WTC11 (cell line): ENCODE measurements around the gene ANK2. TPM values are rescaled to one million over a fixed set of nuclear protein-coding genes. Genes with fewer than 3 reads are reported as not detected.
A peak's percentile ranks its signal among the peaks of the same experiment; 100 is the strongest.

ENCODE experiments used
- ATAC-seq: fragments of 200-7000 bp; cut with Tn5 transposase; 2 replicates; pipeline ENCODE4 v1.10.0; 2021; ENCODE audit warnings: mild to moderate bottlenecking, moderate library complexity
- CTCF ChIA-PET: fragments of 300-600 bp; sonication (Branson Sonifier 250); formaldehyde crosslinking; loops from one replicate; lab custom pipeline; 2021; ENCODE audit warnings: antibody characterized with exemption; lab: Charles Lee
- POLR2A ChIA-PET: fragments of 350-600 bp; sonication (Branson Sonifier 250); formaldehyde crosslinking; loops from one replicate; lab custom pipeline; 2021; ENCODE audit warnings: antibody characterized with exemption; lab: Charles Lee
- DNase-seq: peaks from one replicate; pipeline ENCODE4 v3.0.0; 2021; ENCODE audit warnings: low spot score
- H3K27ac Mint-ChIP-seq: 2 replicates; pipeline ENCODE4 v1.8.0; 2021; ENCODE audit warnings: mixed read lengths
- H3K27me3 Mint-ChIP-seq: 2 replicates; pipeline ENCODE4 v1.8.0; 2021; ENCODE audit warnings: low read depth, mild to moderate bottlenecking, moderate library complexity, mixed read lengths
- H3K36me3 Mint-ChIP-seq: 2 replicates; pipeline ENCODE4 v1.8.0; 2021; ENCODE audit warnings: mixed read lengths
- H3K4me1 Mint-ChIP-seq: 2 replicates; pipeline ENCODE4 v1.8.0; 2022; ENCODE audit warnings: mixed read lengths
- H3K4me3 Mint-ChIP-seq: 2 replicates; pipeline ENCODE4 v1.8.0; 2021; ENCODE audit warnings: mild to moderate bottlenecking, moderate library complexity, mixed read lengths
- H3K9me3 Mint-ChIP-seq: 2 replicates; pipeline ENCODE4 v1.8.0; 2021; ENCODE audit warnings: mixed read lengths
- ATF1 ChIP-seq: sonication (generic); formaldehyde crosslinking; IDR thresholded peaks from 2 replicates; pipeline ENCODE4 v1.8.1; 2023; ENCODE audit warnings: mild to moderate bottlenecking, moderate library complexity, missing genetic modification reagents
- ATF3 ChIP-seq: sonication (generic); formaldehyde crosslinking; conservative IDR thresholded peaks from 2 replicates; pipeline ENCODE4 v1.8.1; 2022; ENCODE audit warnings: mild to moderate bottlenecking, missing genetic modification reagents
- CBFB ChIP-seq: sonication (generic); formaldehyde crosslinking; IDR thresholded peaks from 2 replicates; pipeline ENCODE4 v1.8.1; 2022; ENCODE audit warnings: mild to moderate bottlenecking, low read depth, missing genetic modification reagents
- ESRRA ChIP-seq: sonication (generic); formaldehyde crosslinking; IDR thresholded peaks from 2 replicates; pipeline ENCODE4 v1.8.1; 2022; ENCODE audit warnings: mild to moderate bottlenecking, missing genetic modification reagents, borderline replicate concordance
- ETV6 ChIP-seq: sonication (generic); formaldehyde crosslinking; IDR thresholded peaks from 2 replicates; pipeline ENCODE4 v1.8.1; 2022; ENCODE audit warnings: mild to moderate bottlenecking, missing genetic modification reagents
- FOXJ3 ChIP-seq: sonication (generic); formaldehyde crosslinking; IDR thresholded peaks from 2 replicates; pipeline ENCODE4 v1.9.0; 2021; ENCODE audit warnings: missing genetic modification reagents, mild to moderate bottlenecking, borderline replicate concordance
- HMGA2 ChIP-seq: fragments of 250-450 bp; sonication (Bioruptor Pico); IDR thresholded peaks from 2 replicates; pipeline ENCODE4 v1.4.0; 2021; ENCODE audit warnings: mild to moderate bottlenecking, moderate library complexity
- JAZF1 ChIP-seq: fragments of 250-450 bp; sonication (Bioruptor Pico); IDR thresholded peaks from 2 replicates; pipeline ENCODE4 v1.9.0; 2021; ENCODE audit warnings: moderate library complexity, mild to moderate bottlenecking, inconsistent platforms
- NFYB ChIP-seq: sonication (generic); formaldehyde crosslinking; conservative IDR thresholded peaks from 2 replicates; pipeline ENCODE4 v1.8.0; 2022; ENCODE audit warnings: low read depth, missing genetic modification reagents
- NR1H2 ChIP-seq: sonication (generic); formaldehyde crosslinking; IDR thresholded peaks from 2 replicates; pipeline ENCODE4 v1.9.0; 2021; ENCODE audit warnings: mild to moderate bottlenecking, moderate library complexity, missing genetic modification reagents
- PRRX2 ChIP-seq: fragments of 250-450 bp; sonication (Bioruptor Pico); IDR thresholded peaks from 2 replicates; pipeline ENCODE4 v1.8.0; 2021; ENCODE audit warnings: mild to moderate bottlenecking
- SMAD3 ChIP-seq: sonication (generic); formaldehyde crosslinking; IDR thresholded peaks from 2 replicates; pipeline ENCODE4 v1.8.0; 2022; ENCODE audit warnings: missing genetic modification reagents, mild to moderate bottlenecking, borderline replicate concordance
- ZBTB21 ChIP-seq: sonication (generic); formaldehyde crosslinking; IDR thresholded peaks from 2 replicates; pipeline ENCODE4 v1.8.1; 2023; ENCODE audit warnings: mild to moderate bottlenecking, missing genetic modification reagents, borderline replicate concordance
- ZNF138 ChIP-seq: sonication (generic); formaldehyde crosslinking; conservative IDR thresholded peaks from 2 replicates; pipeline ENCODE4 v1.8.1; 2022; ENCODE audit warnings: mild to moderate bottlenecking, moderate library complexity, missing genetic modification reagents
- ZNF263 ChIP-seq: sonication (generic); formaldehyde crosslinking; IDR thresholded peaks from 2 replicates; pipeline ENCODE4 v1.8.1; 2022; ENCODE audit warnings: low read depth, mild to moderate bottlenecking, moderate library complexity, missing genetic modification reagents
- ZNF532 ChIP-seq: fragments of 250-450 bp; sonication (Bioruptor Pico); IDR thresholded peaks from 2 replicates; pipeline ENCODE4 v1.9.0; 2021; ENCODE audit warnings: mild to moderate bottlenecking, borderline replicate concordance
- total RNA-seq: library from RNA; stranded (reverse); gene quantifications from 3 replicates; pipeline ENCODE4 v1.2.3, GENCODE V29; 2021
- TF ChIP-seq, protein P1 (sequence below): fragments of 200-600 bp; IDR thresholded peaks from 2 replicates; pipeline ENCODE4 v1.8.0; 2022; ENCODE audit warnings: antibody characterized with exemption
- TF ChIP-seq, protein P2 (sequence below): sonication (generic); formaldehyde crosslinking; conservative IDR thresholded peaks from 2 replicates; pipeline ENCODE4 v1.8.1; 2023; ENCODE audit warnings: mild to moderate bottlenecking, low read depth, missing genetic modification reagents, moderate library complexity

Gene ANK2
- total RNA-seq, 1 experiment from 2014 or later, result 27.9 TPM

DNA sequence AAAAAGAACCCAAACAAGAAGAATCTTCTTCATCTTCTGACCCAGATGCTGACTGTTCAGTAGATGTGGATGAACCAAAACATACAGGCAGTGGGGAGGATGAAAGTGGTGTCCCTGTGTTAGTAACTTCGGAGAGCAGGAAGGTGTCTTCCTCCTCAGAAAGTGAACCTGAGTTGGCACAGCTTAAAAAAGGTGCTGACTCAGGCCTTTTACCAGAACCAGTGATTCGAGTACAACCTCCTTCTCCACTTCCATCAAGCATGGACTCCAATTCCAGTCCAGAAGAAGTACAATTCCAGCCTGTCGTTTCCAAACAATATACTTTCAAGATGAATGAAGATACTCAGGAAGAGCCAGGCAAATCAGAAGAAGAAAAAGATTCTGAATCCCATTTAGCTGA is 307.0 kb downstream of the ANK2 start (continued):
- TF ChIP-seq ZNF532 (CRISPR knock-in tag) (no peak), ATF3 (CRISPR knock-in tag) (no peak), NR1H2 (CRISPR knock-in tag) (no peak), PRRX2 (no peak), ETV6 (CRISPR knock-in tag) (no peak), SMAD3 (CRISPR knock-in tag) (no peak), FOXJ3 (CRISPR knock-in tag) (no peak), ATF1 (no peak), ZNF138 (CRISPR knock-in tag) (no peak), CBFB (CRISPR knock-in tag) (no peak)
- TF ChIP-seq, protein P1, sequence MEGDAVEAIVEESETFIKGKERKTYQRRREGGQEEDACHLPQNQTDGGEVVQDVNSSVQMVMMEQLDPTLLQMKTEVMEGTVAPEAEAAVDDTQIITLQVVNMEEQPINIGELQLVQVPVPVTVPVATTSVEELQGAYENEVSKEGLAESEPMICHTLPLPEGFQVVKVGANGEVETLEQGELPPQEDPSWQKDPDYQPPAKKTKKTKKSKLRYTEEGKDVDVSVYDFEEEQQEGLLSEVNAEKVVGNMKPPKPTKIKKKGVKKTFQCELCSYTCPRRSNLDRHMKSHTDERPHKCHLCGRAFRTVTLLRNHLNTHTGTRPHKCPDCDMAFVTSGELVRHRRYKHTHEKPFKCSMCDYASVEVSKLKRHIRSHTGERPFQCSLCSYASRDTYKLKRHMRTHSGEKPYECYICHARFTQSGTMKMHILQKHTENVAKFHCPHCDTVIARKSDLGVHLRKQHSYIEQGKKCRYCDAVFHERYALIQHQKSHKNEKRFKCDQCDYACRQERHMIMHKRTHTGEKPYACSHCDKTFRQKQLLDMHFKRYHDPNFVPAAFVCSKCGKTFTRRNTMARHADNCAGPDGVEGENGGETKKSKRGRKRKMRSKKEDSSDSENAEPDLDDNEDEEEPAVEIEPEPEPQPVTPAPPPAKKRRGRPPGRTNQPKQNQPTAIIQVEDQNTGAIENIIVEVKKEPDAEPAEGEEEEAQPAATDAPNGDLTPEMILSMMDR, result no peak

DNA sequence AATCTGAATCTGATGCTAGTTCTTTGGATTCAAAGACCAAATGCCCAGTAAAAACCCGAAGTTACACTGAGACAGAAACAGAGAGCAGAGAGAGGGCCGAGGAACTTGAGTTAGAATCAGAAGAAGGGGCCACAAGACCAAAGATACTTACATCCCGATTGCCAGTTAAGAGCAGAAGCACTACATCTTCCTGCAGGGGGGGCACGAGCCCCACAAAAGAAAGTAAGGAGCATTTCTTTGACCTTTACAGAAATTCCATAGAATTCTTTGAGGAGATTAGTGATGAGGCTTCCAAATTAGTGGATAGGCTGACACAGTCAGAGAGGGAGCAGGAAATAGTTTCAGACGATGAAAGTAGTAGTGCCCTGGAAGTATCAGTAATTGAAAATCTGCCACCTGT is 309.3 kb downstream of the ANK2 start:
- Mint-ChIP-seq H3K9me3 (peaks cover 11% of the 10 kb centered on the region), H3K4me3 (no peak overlapping the region), H3K27me3 (no peaks in the 10 kb centered on the region), H3K27ac (no peak overlapping the region), H3K36me3 (peaks cover 23% of the 10 kb centered on the region), H3K4me1 (0 out of 2 replicates have a peak, but pooled peaks cover 3% of the 10 kb centered on the region)
- DNase-seq (no peak), ATAC-seq (peak; percentile 34; the same call in 1 of the 2 replicates)
- CTCF ChIA-PET, result no interaction called here
- POLR2A ChIA-PET, result no interaction called here
- no peak for TF ChIP-seq ATF1
- TF ChIP-seq ZNF263 (CRISPR knock-in tag), result no peak
- no peak for TF ChIP-seq NFYB
- TF ChIP-seq, protein P2, sequence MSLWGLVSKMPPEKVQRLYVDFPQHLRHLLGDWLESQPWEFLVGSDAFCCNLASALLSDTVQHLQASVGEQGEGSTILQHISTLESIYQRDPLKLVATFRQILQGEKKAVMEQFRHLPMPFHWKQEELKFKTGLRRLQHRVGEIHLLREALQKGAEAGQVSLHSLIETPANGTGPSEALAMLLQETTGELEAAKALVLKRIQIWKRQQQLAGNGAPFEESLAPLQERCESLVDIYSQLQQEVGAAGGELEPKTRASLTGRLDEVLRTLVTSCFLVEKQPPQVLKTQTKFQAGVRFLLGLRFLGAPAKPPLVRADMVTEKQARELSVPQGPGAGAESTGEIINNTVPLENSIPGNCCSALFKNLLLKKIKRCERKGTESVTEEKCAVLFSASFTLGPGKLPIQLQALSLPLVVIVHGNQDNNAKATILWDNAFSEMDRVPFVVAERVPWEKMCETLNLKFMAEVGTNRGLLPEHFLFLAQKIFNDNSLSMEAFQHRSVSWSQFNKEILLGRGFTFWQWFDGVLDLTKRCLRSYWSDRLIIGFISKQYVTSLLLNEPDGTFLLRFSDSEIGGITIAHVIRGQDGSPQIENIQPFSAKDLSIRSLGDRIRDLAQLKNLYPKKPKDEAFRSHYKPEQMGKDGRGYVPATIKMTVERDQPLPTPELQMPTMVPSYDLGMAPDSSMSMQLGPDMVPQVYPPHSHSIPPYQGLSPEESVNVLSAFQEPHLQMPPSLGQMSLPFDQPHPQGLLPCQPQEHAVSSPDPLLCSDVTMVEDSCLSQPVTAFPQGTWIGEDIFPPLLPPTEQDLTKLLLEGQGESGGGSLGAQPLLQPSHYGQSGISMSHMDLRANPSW, result no peak
- no peak for TF ChIP-seq JAZF1 (CRISPR knock-in tag)
- no peak for TF ChIP-seq ESRRA

- no peaks in the 10 kb centered on the region for H3K27me3 Mint-ChIP-seq
- H3K9me3 Mint-ChIP-seq, result no peaks in the 10 kb centered on the region
- ChIA-PET POLR2A (no interaction called here), CTCF (no interaction called here)
- ATAC-seq (no peak), DNase-seq (no peak)
- no peak for TF ChIP-seq ZBTB21 (CRISPR knock-in tag)
- no peak for TF ChIP-seq HMGA2 (CRISPR knock-in tag)
- no peaks in the 10 kb centered on the region for H3K4me1 Mint-ChIP-seq
- H3K36me3 Mint-ChIP-seq, result peaks cover 26% of the 10 kb centered on the region
- H3K27ac Mint-ChIP-seq, result no peak overlapping the region
- H3K4me3 Mint-ChIP-seq, result no peak overlapping the region
Observed at GRCh38 chr4:113365377-113365776, 315.9 kb downstream of the ANK2 start.
